BLaER1 treated with 17β-estradiol and CSF1 and Interleukin-3, amounts not matched to agents 10 nM and 100 nM (cell line): ENCODE data around the gene ATAD5.
"Not testable (repeated sequence)": the region's sequence is repeated elsewhere in the genome, so short reads cannot be mapped to it uniquely, and the experiment has no call there.

Experiments
- H3K27ac ChIP-seq, 11 experiments: shearing (Covaris generic); formaldehyde crosslinking; 2 replicates each; pipeline ENCODE4 v1.8.1; 2022
- H3K27me3 ChIP-seq, 11 experiments: shearing (Covaris generic); formaldehyde crosslinking; 2 replicates each; pipeline ENCODE4 v1.8.1; 2022
- H3K36me3 ChIP-seq, 11 experiments: shearing (Covaris generic); formaldehyde crosslinking; 2 replicates each; pipeline ENCODE4 v1.8.1; 2022
- H3K4me1 ChIP-seq, 10 experiments: shearing (Covaris generic); formaldehyde crosslinking; 2 replicates each; pipeline ENCODE4 v1.8.1; 2022
- H3K4me2 ChIP-seq, 11 experiments: shearing (Covaris generic); formaldehyde crosslinking; 2 replicates each; pipeline ENCODE4 v1.8.1; 2022
- H3K4me3 ChIP-seq, 10 experiments: shearing (Covaris generic); formaldehyde crosslinking; 2 replicates each; pipeline ENCODE4 v1.8.1; 2022
- H3K9ac ChIP-seq, 11 experiments: shearing (Covaris generic); formaldehyde crosslinking; 2 replicates each; pipeline ENCODE4 v1.8.1; 2022
- H3K9me3 ChIP-seq, 11 experiments: shearing (Covaris generic); formaldehyde crosslinking; replicated peaks in 1 of 11; 2 replicates each; pipeline ENCODE4 v1.8.1; 2022
- H4K20me1 ChIP-seq, 11 experiments: shearing (Covaris generic); formaldehyde crosslinking; 2 replicates each; pipeline ENCODE4 v1.8.1; 2022
- Cebpa-rat ChIP-seq, 11 experiments: shearing (Covaris generic); IDR thresholded peaks; 2 replicates each; pipeline ENCODE4 v1.8.1; 2022

ATAD5 gene

DNA sequence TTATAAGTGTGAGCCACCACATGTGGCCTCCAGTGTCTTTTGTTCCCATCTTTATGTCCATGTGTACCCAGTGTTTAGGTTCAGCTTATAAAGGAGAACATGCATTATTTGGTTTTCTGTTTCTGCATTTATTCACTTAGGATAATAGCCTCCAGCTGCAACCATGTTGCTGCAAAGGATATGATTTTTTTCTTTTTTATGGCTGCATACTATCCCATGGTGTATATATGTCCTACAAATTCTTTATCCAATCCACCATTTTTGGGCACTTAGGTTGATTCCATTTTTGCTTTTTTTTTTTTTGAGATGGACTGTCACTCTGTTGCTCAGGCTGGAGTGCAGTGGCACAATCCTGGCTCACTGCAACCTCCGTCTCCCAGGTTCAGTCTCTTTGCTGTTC lies 32.9 kb downstream of the ATAD5 start:
- no peak overlapping the region for H3K4me3 ChIP-seq
- no peak for TF ChIP-seq Cebpa-rat (IDR thresholded peaks at IDR 0.05)
- no peak overlapping the region for H3K9ac ChIP-seq
- H3K27me3 ChIP-seq: no peaks in the 10 kb centered on the region
- peaks cover 0 to 9% (median 0%) of the 10 kb centered on the region in 10 experiments; a peak in 1 of 20 replicates for H3K4me1 ChIP-seq
- H3K9me3 ChIP-seq: no peaks in the 10 kb centered on the region
- H3K4me2 ChIP-seq: no peak overlapping the region
- no peaks in the 10 kb centered on the region for H4K20me1 ChIP-seq
- peaks cover 19 to 100% (median 97%) of the 10 kb centered on the region in 11 experiments for H3K36me3 ChIP-seq
- H3K27ac ChIP-seq: no peak overlapping the region

DNA sequence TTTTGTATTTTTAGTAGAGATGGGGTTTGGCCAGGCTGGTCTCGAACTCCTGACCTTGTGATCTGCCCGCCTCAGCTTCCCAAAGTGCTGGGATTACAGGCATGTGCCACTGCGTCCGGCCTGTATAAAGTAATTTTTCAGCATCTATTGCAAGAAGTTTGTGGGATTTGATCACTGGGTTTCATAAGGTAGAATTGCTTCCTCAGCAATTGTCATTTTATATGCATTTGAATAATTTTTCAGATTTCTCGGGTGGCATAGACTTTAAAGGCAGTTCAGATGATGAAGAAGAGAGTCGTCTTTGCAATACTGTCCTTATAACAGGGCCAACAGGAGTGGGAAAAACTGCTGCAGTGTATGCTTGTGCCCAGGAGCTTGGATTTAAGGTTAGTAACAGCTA lies 37.2 kb downstream of the ATAD5 start:
- H3K36me3 ChIP-seq: peaks cover 46 to 100% (median 99%) of the 10 kb centered on the region in 11 experiments

DNA sequence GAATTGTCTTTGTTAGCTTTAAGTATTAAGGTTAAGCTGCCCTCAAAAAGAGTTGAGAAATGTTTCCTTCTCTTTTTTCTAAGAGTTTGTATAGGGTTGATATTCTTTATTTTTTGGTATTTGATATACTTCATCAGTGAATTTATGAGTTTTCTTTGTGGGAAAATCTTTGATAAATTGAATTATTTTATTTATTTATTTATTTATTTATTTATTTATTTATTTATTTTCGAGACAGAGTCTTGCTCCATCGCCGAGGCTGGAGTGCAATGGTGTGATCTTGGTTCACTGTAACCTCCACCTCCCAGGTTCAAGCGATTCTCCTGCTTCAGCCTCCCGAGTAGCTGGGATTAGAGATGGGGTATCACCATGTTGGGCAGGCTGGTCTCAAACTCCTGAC lies 54.4 kb downstream of the ATAD5 start:
- Histone ChIP-seq H3K27ac (no peak overlapping the region), H3K9ac (no peak overlapping the region), H3K4me2 (no peak overlapping the region), H3K36me3 (peaks cover 27 to 100% (median 89%) of the 10 kb centered on the region in 11 experiments), H3K27me3 (no peaks in the 10 kb centered on the region), H4K20me1 (peaks cover 0 to 8% (median 0%) of the 10 kb centered on the region in 11 experiments; a peak in 2 of 22 replicates), H3K9me3 (no peaks in the 10 kb centered on the region), H3K4me1 (no peaks in the 10 kb centered on the region), H3K4me3 (no peak overlapping the region)
- TF ChIP-seq Cebpa-rat (IDR thresholded peaks at IDR 0.05): no peak

More for the DNA sequence above, 37.2 kb downstream of the ATAD5 start:
- H3K4me2 ChIP-seq: no peak overlapping the region
- H3K9me3 ChIP-seq: no peaks in the 10 kb centered on the region
- no peaks in the 10 kb centered on the region for H3K27me3 ChIP-seq
- no peak for TF ChIP-seq Cebpa-rat (IDR thresholded peaks at IDR 0.05)
- no peak overlapping the region for H3K9ac ChIP-seq
- no peak overlapping the region for H3K4me3 ChIP-seq
- H3K27ac ChIP-seq: no peak overlapping the region
- H4K20me1 ChIP-seq: no peaks in the 10 kb centered on the region
- H3K4me1 ChIP-seq: no peaks in the 10 kb centered on the region

DNA sequence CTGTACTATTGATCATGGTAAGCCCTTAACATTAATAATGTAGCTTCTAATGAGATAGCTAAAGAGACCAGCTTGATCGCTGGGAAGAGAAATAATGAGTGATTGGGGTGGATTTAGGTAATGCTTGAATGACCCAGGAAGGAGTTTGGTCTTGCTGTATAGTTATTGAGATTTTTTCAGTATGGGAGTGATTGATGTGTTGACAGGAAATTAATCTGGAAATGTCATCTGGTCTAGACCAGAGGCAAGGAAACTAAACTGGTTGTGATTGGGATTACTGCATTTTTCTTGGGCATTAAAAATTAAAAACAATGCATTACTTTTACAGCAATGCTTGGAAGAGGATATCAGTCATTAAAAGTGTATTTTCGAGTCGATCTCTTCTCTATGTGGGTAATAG lies 62.5 kb downstream of the ATAD5 start:
- TF ChIP-seq Cebpa-rat (IDR thresholded peaks at IDR 0.05): no peak
- Histone ChIP-seq H3K4me2 (no peak overlapping the region), H3K27ac (no peak overlapping the region), H3K4me1 (peaks cover 0 to 6% (median 0%) of the 10 kb centered on the region in 10 experiments; a peak in 3 of 20 replicates), H3K36me3 (peaks cover 44 to 99% (median 88%) of the 10 kb centered on the region in 11 experiments), H3K4me3 (no peak overlapping the region), H4K20me1 (0 out of 22 replicates have a peak, but pooled peaks cover 0 to 8% (median 0%) of the 10 kb centered on the region in 11 experiments), H3K9me3 (no peaks in the 10 kb centered on the region), H3K9ac (no peak overlapping the region), H3K27me3 (no peaks in the 10 kb centered on the region)

DNA sequence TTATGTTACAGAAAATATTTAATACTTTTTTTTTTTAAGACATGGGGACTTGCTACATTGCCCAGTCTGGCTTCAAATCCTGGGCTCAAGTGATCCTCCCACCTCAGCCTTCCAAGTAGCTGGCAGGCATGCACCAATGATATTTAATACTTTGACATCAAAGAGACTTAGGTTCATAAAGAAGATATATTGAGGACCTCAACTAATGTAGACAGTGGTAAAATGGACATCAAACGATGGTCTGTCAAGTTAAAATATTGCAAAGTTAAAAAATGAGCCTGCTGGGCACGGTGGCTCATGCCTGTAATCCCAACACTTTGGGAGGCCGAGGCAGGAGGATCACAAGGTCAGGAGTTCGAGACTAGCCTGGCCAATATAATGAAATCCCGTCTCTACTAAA lies 65.5 kb downstream of the ATAD5 start:
- Histone ChIP-seq H3K9ac (no peak overlapping the region), H3K36me3 (peaks cover 69 to 99% (median 90%) of the 10 kb centered on the region in 11 experiments), H3K4me2 (no peak overlapping the region), H3K4me1 (peaks cover 0 to 20% (median 4%) of the 10 kb centered on the region in 10 experiments; a peak in 8 of 20 replicates), H3K27ac (no peak overlapping the region), H4K20me1 (peaks cover 0 to 15% (median 3%) of the 10 kb centered on the region in 11 experiments; a peak in 9 of 22 replicates), H3K4me3 (no peak overlapping the region), H3K9me3 (no peaks in the 10 kb centered on the region), H3K27me3 (no peaks in the 10 kb centered on the region)
- TF ChIP-seq Cebpa-rat (IDR thresholded peaks at IDR 0.05): no peak

DNA sequence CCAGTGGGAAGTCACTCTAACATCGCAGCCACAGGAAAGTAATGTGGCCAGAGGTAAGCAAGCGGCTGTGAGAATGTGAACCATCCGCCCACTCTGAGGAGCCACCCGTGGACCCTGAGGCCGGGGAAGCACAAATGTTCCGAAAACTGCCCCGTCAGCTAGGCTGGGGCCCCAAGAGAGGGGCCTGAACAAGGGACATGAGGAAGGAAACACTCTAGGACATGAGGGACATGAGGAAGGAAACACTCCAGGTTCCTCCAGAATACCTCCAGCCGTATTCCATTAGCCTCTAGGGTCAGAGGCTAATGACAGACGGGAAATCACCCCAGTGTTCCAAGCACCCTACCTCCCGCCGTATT lies 74.0 kb downstream of the ATAD5 start:
- Histone ChIP-seq H3K36me3 (peaks cover 18 to 40% (median 34%) of the 10 kb centered on the region in 11 experiments), H3K4me2 (peak overlapping the region; percentile 78 to 99 (median 92)), H3K4me3 (peak overlapping the region; percentile 72 to 87 (median 79)), H3K27ac (peak overlapping the region; percentile 82 to 96 (median 93)), H3K9me3 (no peaks in the 10 kb centered on the region), H3K4me1 (peaks cover 18 to 72% (median 27%) of the 10 kb centered on the region in 10 experiments), H3K27me3 (no peaks in the 10 kb centered on the region), H3K9ac (peak overlapping the region; percentile 88 to 97 (median 95)), H4K20me1 (peaks cover 0 to 12% (median 3%) of the 10 kb centered on the region in 11 experiments; a peak in 9 of 22 replicates)
- TF ChIP-seq Cebpa-rat (IDR thresholded peaks at IDR 0.05): no peak

DNA sequence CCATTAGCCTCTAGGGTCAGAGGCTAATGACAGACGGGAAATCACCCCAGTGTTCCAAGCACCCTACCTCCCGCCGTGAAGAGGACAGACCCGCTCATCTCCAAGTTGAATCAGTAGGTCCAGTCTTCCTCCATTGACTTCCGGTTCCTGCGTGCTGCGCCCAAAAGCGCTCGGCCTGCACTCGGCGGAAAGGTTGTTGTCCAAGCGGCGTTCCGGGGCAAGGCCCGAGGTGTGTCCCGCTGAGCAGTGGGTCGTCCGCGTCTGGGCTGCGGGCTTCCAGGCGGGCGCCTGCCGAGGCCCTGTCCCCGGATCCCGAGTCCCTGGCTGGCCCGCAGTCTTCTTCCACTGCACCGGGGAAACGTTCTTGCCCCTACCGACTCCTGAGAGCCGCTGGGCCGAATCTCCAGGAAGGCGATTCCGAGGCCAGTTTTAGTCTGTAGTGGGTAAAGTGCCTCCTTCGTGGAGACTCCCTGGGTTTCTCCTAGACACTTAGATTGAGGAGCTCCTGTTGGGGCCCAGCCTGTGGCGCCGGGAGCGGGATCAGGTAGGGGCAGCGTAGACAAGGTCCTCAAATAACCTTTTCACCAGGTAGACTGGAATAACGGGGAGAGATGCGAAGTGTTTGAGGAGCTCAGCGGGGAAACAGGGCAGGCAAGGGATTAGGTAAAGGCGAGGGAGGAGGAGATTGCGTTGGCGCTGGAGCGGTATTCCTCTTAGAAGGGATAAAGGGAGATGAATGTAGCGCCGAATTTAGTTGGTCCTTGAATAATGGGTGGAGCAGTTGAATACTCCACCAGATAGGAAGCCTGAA lies 74.5 kb downstream of the ATAD5 start, which contains the start of gene TEFM:
Gene TEFM (minus strand): TSS at position 138 of the 811 bp plus-strand sequence. CDS start 40 bp downstream, at position 98.
- peak within 1 kb of the TSS; percentile 78 to 99 (median 96) for H3K4me2 ChIP-seq
- no peak for TF ChIP-seq Cebpa-rat (IDR thresholded peaks at IDR 0.05)

DNA sequence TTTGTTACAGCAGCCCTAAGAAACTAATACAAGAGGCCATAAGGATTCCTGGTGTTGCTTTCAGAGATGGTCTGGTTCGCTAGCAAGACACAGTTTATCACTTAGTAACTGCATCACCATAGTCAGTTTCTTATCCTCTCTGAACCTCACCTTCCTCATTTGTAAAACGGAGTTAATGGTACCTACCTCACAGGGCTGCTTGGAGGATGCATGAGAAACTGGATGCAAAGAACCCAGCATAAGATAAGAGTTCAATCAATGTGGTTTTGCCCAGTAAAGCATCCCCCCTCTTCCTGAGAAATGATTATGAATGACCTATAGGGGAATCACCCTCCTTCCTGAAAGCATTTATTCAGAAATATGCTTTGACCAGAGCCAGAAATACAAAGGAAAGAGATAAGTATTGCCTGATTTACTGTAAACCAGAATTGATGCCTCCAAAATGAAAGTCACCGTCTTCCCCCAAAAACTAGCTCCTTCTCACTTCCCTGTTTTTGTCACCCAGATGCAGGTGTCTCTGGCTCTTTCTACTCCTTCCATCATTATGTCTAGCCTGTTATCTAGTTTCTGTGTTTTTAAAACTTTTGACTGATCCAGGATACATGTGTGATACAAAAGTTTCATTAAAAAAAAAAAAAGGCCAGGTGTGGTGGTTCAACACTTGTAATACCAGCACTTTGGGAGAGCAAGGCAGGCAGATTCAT lies 77.1 kb downstream of the ATAD5 start:
- Histone ChIP-seq H3K4me2 (peak overlapping the region in 5 of 11 experiments; percentile 35 to 99 (median 96); a peak in 10 of 22 replicates), H4K20me1 (no peaks in the 10 kb centered on the region), H3K9ac (no peak overlapping the region), H3K9me3 (no peaks in the 10 kb centered on the region), H3K36me3 (peaks cover under 1 to 9% (median 5%) of the 10 kb centered on the region in 11 experiments; a peak in 14 of 22 replicates), H3K4me1 (peaks cover 18 to 41% (median 27%) of the 10 kb centered on the region in 10 experiments), H3K27ac (no peak overlapping the region), H3K27me3 (no peaks in the 10 kb centered on the region), H3K4me3 (no peak overlapping the region)
- TF ChIP-seq Cebpa-rat (IDR thresholded peaks at IDR 0.05): no peak

More for the DNA sequence above, 74.5 kb downstream of the ATAD5 start, which contains the start of gene TEFM:
- Histone ChIP-seq H3K36me3 (peaks cover 13 to 34% (median 28%) of the 10 kb centered on the region in 11 experiments), H3K4me3 (peak within 1 kb of the TSS; percentile 72 to 87 (median 79)), H3K4me1 (peaks cover 18 to 66% (median 27%) of the 10 kb centered on the region in 10 experiments), H3K9ac (peak within 1 kb of the TSS; percentile 88 to 97 (median 95)), H4K20me1 (peaks cover 0 to 9% (median 0%) of the 10 kb centered on the region in 11 experiments; a peak in 8 of 22 replicates), H3K27me3 (no peaks in the 10 kb centered on the region), H3K9me3 (no peaks in the 10 kb centered on the region), H3K27ac (peak within 1 kb of the TSS; percentile 82 to 96 (median 93))

DNA sequence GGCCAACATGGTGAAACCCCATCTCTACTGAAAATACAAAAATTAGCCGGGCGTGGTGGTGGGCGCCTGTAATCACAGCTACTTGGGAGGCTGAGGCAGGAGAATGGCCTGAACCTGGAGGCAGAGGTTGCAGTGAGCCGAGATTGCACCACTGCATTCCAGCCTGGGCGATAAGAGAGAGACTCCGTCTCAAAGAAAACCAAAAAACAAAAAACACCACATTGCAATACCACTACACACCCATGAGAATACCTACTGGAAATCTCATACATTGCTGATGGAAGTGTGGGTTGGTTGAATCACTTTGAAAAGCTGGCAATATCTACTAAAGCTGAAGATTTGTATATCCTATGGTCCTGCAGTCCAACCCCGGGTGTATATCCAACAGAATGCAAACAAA lies 78.4 kb downstream of the ATAD5 start:
- H3K9me3 ChIP-seq: not testable (repeated sequence)

More for the DNA sequence above, 78.4 kb downstream of the ATAD5 start:
- H3K4me2 ChIP-seq, H4K20me1 ChIP-seq, H3K9ac ChIP-seq, H3K27me3 ChIP-seq, H3K4me3 ChIP-seq, H3K27ac ChIP-seq: not testable (repeated sequence)
- Histone ChIP-seq H3K4me1 (peaks cover 16 to 29% (median 24%) of the 10 kb centered on the region in 10 experiments), H3K36me3 (peaks cover 0 to 13% (median 0%) of the 10 kb centered on the region in 11 experiments; a peak in 2 of 22 replicates)
